Vagina (tissue), 2 donors: Measurements from ENCODE around the gene DAB2IP.

Experiments
- CTCF ChIP-seq, 3 experiments: fragments of 450-650 bp in 2 of 3; fragments of 200-600 bp in 1 of 3; sonication (generic) in 1 of 3; IDR thresholded peaks; one replicate each; pipeline ENCODE4 v1.5.1; 2017 to 2019; ENCODE audit warnings: antibody characterized with exemption in 3 of 3, mild to moderate bottlenecking in 2 of 3, moderate library complexity in 2 of 3
- POLR2A ChIP-seq, 2 donors: fragments of 450-650 bp; IDR thresholded peaks; one replicate each; pipeline ENCODE4 v1.6.1; 2017; ENCODE audit warnings: antibody characterized with exemption in 2 of 2, mild to moderate bottlenecking in 2 of 2, moderate library complexity in 2 of 2

DNA sequence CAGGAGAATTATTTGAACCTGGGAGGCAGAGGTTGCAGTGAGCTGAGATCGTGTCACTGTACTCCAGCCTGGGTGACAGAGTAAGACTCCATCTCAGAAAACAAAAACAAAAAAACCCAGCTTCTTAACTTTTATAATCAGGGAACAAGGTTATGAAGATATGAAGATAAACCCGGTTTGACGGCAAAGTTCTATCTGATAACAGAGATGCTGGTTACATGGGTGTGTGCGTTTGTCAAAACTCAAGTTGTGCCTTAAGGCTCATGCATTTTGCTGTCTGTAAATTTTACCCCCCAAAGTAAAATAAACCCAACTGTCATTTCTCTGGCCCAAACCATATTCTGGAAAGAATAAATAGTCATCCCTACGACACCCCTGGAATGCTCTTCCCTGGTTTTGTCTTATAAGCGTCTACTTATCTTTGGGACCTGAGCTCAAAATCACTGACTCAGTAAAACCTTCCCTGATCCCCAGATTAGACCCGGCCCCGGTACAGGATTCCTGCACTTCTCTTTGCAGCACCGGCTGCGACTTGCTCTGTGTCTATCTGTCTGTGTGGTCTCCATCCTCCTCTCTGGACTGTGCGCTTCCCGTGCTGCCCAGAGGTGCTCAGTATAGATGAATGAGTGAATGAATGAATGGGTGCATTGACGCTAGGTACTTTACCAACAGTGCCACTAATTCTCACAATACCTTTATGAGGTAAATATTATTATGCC lies 172.2 kb downstream of the DAB2IP start:
- TF ChIP-seq CTCF (IDR thresholded peaks at IDR 0.05), result no peak
- TF ChIP-seq POLR2A (IDR thresholded peaks at IDR 0.05), result no peak
